B cell (primary cell): ENCODE data around the gene NEK6. TPM values are rescaled to one million over a fixed set of nuclear protein-coding genes. Genes with fewer than 3 reads are reported as not detected.
A peak's percentile ranks its signal among the peaks of the same experiment; 100 is the strongest.

Experiments used
- ATAC-seq: fragments of 200-7000 bp; cut with Tn5 transposase; one replicate; pipeline ENCODE4 v1.10.0; 2021; ENCODE audit warnings: low read depth, mild to moderate bottlenecking, moderate number of reproducible peaks, moderate library complexity
- CTCF ChIA-PET: fragments of 350-600 bp; sonication (Branson Sonifier 250); formaldehyde crosslinking; loops from one replicate; lab custom pipeline; 2021; ENCODE audit warnings: antibody characterized with exemption, inconsistent platforms; lab: Charles Lee
- POLR2A ChIA-PET: fragments of 350-600 bp; sonication (Branson Sonifier 250); formaldehyde crosslinking; loops from one replicate; lab custom pipeline; 2021; ENCODE audit warnings: antibody characterized with exemption; lab: Charles Lee
- DNase-seq: peaks from one replicate; pipeline ENCODE4 v3.0.0; 2013
- H2AFZ ChIP-seq: 2 replicates; pipeline ENCODE4 v1.6.1; 2012; ENCODE audit warnings: mild to moderate bottlenecking, low read depth, low read length; ENCODE audit not compliant: insufficient read depth, poor library complexity, severe bottlenecking
- H3K27ac ChIP-seq, 2 donors: 1 replicate in 1 of 2; 2 replicates in 1 of 2; pipeline ENCODE4 v1.5.1; 2012 to 2013; ENCODE audit warnings: low read length in 2 of 2, mild to moderate bottlenecking in 2 of 2, moderate library complexity in 1 of 2
- H3K27me3 ChIP-seq, 4 experiments: fragments of 200-600 bp in 1 of 4; sonication (generic) in 1 of 4; replicated peaks in 1 of 4; 1 replicate in 2 of 4; 2 replicates in 2 of 4; pipeline versions ENCODE4 v1.6.1 to v1.7.0; 2013 to 2016; ENCODE audit warnings: low read length in 3 of 4, mild to moderate bottlenecking in 2 of 4, mixed read lengths in 1 of 4, moderate library complexity in 1 of 4; ENCODE audit not compliant: insufficient read depth in 4 of 4, control insufficient read depth in 3 of 4; ENCODE audit errors: control extremely low read depth in 1 of 4
- H3K36me3 ChIP-seq, 2 experiments: replicated peaks in 1 of 2; 1 replicate in 1 of 2; 2 replicates in 1 of 2; pipeline versions ENCODE4 v1.6.1 to v1.7.1; 2013; ENCODE audit warnings: low read length in 1 of 2; ENCODE audit not compliant: insufficient read depth in 2 of 2, control insufficient read depth in 1 of 2; ENCODE audit errors: control extremely low read depth in 1 of 2, extremely low read depth in 1 of 2
- H3K4me1 ChIP-seq, 2 donors: fragments of 200-600 bp in 1 of 2; sonication (generic) in 1 of 2; 1 replicate in 1 of 2; 2 replicates in 1 of 2; pipeline versions ENCODE4 v1.5.1 to v1.6.1; 2013 to 2017; ENCODE audit warnings: low read length in 2 of 2; ENCODE audit not compliant: control insufficient read depth in 2 of 2, insufficient read depth in 2 of 2
- H3K4me2 ChIP-seq: replicated peaks from 2 replicates; pipeline ENCODE3; 2012; ENCODE audit warnings: mild to moderate bottlenecking, low read depth, low read length; ENCODE audit not compliant: poor library complexity, severe bottlenecking
- H3K4me3 ChIP-seq, 5 experiments: fragments of 200-600 bp in 1 of 5; sonication (generic) in 1 of 5; 1 replicate in 3 of 5; 2 replicates in 2 of 5; pipeline versions ENCODE4 v1.5.1 to v1.7.0; 2011 to 2016; ENCODE audit warnings: low read length in 4 of 5, mild to moderate bottlenecking in 4 of 5, low read depth in 2 of 5, control low read depth in 1 of 5, moderate library complexity in 1 of 5; ENCODE audit not compliant: insufficient read depth in 1 of 5; ENCODE audit errors: control extremely low read depth in 1 of 5, extremely low read depth in 1 of 5
- H3K79me2 ChIP-seq: fragments of 200-600 bp; sonication (generic); one replicate; pipeline ENCODE4 v1.6.0; 2016; ENCODE audit warnings: low read length; ENCODE audit not compliant: control insufficient read depth, insufficient read depth
- H3K9ac ChIP-seq: fragments of 200-600 bp; sonication (generic); 2 replicates; pipeline ENCODE4 v1.6.1; 2017; ENCODE audit warnings: mild to moderate bottlenecking, low read length, moderate library complexity
- H3K9me3 ChIP-seq, 3 donors: one replicate each; pipeline versions ENCODE4 v1.6.1 to v1.7.1; 2013; ENCODE audit warnings: low read length in 2 of 3; ENCODE audit not compliant: control insufficient read depth in 2 of 3, insufficient read depth in 1 of 3; ENCODE audit errors: control extremely low read depth in 1 of 3
- H4K20me1 ChIP-seq: 2 replicates; pipeline ENCODE4 v1.6.0; 2012; ENCODE audit warnings: mild to moderate bottlenecking, low read length; ENCODE audit not compliant: insufficient read depth, control insufficient read depth, poor library complexity, severe bottlenecking
- H3K27ac Mint-ChIP-seq: one replicate; pipeline ENCODE4 v1.8.0; 2021; ENCODE audit warnings: mixed read lengths
- H3K27me3 Mint-ChIP-seq: one replicate; pipeline ENCODE4 v1.8.0; 2021; ENCODE audit warnings: mixed read lengths
- H3K4me1 Mint-ChIP-seq: one replicate; pipeline ENCODE4 v1.8.0; 2021; ENCODE audit warnings: mixed read lengths
- H3K4me3 Mint-ChIP-seq: one replicate; pipeline ENCODE4 v1.8.0; 2021; ENCODE audit warnings: mixed read lengths
- H3K9me3 Mint-ChIP-seq: one replicate; pipeline ENCODE4 v1.8.0; 2022; ENCODE audit warnings: mixed read lengths; ENCODE audit not compliant: insufficient read depth
- CTCF ChIP-seq: fragments of 200-600 bp; IDR thresholded peaks from one replicate; pipeline ENCODE4 v1.8.0; 2022; ENCODE audit warnings: antibody characterized with exemption, mild to moderate bottlenecking
- EZH2 ChIP-seq: IDR thresholded peaks from 2 replicates; pipeline ENCODE4 v1.6.1; 2012; ENCODE audit warnings: borderline replicate concordance, low read depth, mild to moderate bottlenecking, moderate library complexity, low read length; ENCODE audit not compliant: insufficient read depth, poor library complexity, severe bottlenecking
- WGBS: methylation state at CpG from one replicate; pipeline ENCODE4 v1.1.5; 2013; ENCODE audit warnings: missing lambda C conversion rate; ENCODE audit not compliant: insufficient coverage; 5-methylcytosine and 5-hydroxymethylcytosine counted together
- intact Hi-C: fragments of 100-400 bp; cut with micrococcal nuclease; formaldehyde crosslinking; loops from one replicate; pipeline ENCODE4 v1.10.0; 2022
- polyA plus RNA-seq: library from polyadenylated mRNA; depleted of rRNA; stranded (reverse); fragments of >200 nt; gene quantifications from 2 replicates; pipeline ENCODE4 v1.2.3, GENCODE V29; 2012
- total RNA-seq, 2 donors: library from RNA; stranded (reverse); fragments of 120-200 nt in 1 of 2; gene quantifications; 1 replicate in 1 of 2; 2 replicates in 1 of 2; pipeline versions ENCODE4 v1.2.3 to v1.2.4, GENCODE V29; 2013 to 2022

Gene NEK6
- total and polyA plus RNA-seq, 2 donors (not counting 1 experiment from before 2014, with no cell fraction given) = 40.0 to 63.1 TPM

- DNase-seq = peak; percentile 58
- ChIA-PET POLR2A (interaction anchor here (2.4 kb wide), 1 partner anchor 45 kb away, joined by 19 read pairs; no protein-coding TSS in a partner anchor), CTCF (interaction anchor here (1.0 kb wide), 1 partner anchor 134 kb away, joined by 4 read pairs; no protein-coding TSS in a partner anchor)
- H2AFZ ChIP-seq = peak overlapping the region; percentile 31
- H3K4me1 ChIP-seq = peaks cover 57 to 88% of the 10 kb centered on the region in 2 donors
- 24% methylated on average over 11 of the region's 15 CpGs for WGBS
- peak overlapping the region; percentile 70 for H3K4me3 Mint-ChIP-seq
- peaks cover 85% of the 10 kb centered on the region for H3K4me1 Mint-ChIP-seq
- H3K27ac Mint-ChIP-seq = peak overlapping the region; percentile 90
- H3K4me2 ChIP-seq = peak overlapping the region; percentile 96
- no peaks in the 10 kb centered on the region for H3K9me3 ChIP-seq
- ATAC-seq = no peak
- no peaks in the 10 kb centered on the region for H3K9me3 Mint-ChIP-seq
- H3K4me3 ChIP-seq = peak overlapping the region; percentile 1 to 45 (median 38)
- H3K27me3 ChIP-seq = no peaks in the 10 kb centered on the region
- intact Hi-C loops = loop anchor here (1.0 kb wide), 1 partner anchor 59 kb away; no protein-coding TSS in a partner anchor
- H3K36me3 ChIP-seq = peaks cover 0 to 4% of the 10 kb centered on the region in 2 experiments
- TF ChIP-seq CTCF (no peak), EZH2 (no peak)
- H4K20me1 ChIP-seq = peaks cover 17% of the 10 kb centered on the region
- peaks cover 69% of the 10 kb centered on the region for H3K79me2 ChIP-seq
- no peaks in the 10 kb centered on the region for H3K27me3 Mint-ChIP-seq
- peak overlapping the region; percentile 48 for H3K9ac ChIP-seq
- peak overlapping the region; percentile 26 to 61 for H3K27ac ChIP-seq
Measured at GRCh38 chr9:124260769-124261603, 3.2 kb downstream of the NEK6 start.
